Neural progenitor cell (in vitro differentiated cells): Measurements from ENCODE around the gene ZNF511.

Experiments
- EZH2 ChIP-seq: fragments of 200-600 bp; sonication (generic); IDR thresholded peaks from 2 replicates; pipeline ENCODE4 v1.6.1; 2017; ENCODE audit warnings: antibody characterized with exemption, mild to moderate bottlenecking, moderate library complexity
- TF ChIP-seq, protein P1 (sequence below): fragments of 200-600 bp; sonication (generic); IDR thresholded peaks from 2 replicates; pipeline ENCODE4 v1.5.1; 2017; ENCODE audit warnings: antibody characterized with exemption, mild to moderate bottlenecking

DNA sequence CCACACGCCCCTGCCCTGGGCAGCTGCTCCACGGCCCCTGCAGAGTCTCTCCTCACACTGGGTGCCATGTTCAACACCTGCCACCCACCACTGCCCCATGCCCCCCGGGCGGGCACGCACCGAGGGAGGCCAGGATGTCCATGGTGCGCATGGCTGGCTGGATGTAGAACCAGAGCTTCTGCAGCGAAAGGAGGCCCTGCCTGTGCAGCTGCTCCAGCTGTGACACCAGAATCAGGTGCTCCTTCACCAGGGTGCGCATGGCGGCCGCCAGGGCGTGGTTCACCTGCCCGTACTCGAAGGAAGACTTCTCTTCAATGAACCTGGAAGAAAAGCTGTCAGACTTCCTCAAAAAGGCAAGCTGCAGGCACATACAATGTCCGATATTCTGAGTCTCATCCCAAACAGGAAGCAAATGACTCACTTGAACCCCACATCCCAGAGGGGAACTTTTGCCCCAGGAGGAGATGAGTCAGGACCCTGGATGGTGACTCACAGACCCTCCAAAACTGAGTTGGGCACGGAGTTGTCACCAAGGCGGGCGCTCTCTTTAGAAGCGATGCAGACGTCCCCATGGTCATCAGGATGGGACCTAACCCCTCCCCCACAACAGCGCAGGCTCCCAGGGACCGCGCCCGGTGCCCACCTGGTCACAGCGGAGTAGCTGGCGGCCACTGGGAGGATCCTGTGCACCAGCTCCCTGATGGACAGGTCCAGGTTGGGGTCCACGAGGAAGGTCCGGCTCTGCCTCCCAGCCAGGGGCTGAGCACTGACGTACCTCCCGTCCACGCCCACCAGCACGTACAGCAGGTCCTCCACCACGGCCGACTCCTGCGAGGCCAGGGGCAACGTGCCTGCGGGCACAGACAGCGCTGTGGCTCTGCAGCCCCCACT lies 15.6 kb upstream of the ZNF511 start:
- TF ChIP-seq, protein P1, sequence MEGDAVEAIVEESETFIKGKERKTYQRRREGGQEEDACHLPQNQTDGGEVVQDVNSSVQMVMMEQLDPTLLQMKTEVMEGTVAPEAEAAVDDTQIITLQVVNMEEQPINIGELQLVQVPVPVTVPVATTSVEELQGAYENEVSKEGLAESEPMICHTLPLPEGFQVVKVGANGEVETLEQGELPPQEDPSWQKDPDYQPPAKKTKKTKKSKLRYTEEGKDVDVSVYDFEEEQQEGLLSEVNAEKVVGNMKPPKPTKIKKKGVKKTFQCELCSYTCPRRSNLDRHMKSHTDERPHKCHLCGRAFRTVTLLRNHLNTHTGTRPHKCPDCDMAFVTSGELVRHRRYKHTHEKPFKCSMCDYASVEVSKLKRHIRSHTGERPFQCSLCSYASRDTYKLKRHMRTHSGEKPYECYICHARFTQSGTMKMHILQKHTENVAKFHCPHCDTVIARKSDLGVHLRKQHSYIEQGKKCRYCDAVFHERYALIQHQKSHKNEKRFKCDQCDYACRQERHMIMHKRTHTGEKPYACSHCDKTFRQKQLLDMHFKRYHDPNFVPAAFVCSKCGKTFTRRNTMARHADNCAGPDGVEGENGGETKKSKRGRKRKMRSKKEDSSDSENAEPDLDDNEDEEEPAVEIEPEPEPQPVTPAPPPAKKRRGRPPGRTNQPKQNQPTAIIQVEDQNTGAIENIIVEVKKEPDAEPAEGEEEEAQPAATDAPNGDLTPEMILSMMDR: no peak
- no peak for TF ChIP-seq EZH2
